Stimulated activated CD4-positive, alpha-beta T cell treated with anti-CD3 and anti-CD28 coated beads, Interleukin-12 subunit alpha, Interleukin-12 subunit beta, amount 100 ng/mL, for 48 hours (primary cell): Measurements from ENCODE around the gene JCAD.
"Not testable (repeated sequence)": the region's sequence is repeated elsewhere in the genome, so short reads cannot be mapped to it uniquely, and the experiment has no call there.

ENCODE experiments used
- DNase-seq, 3 donors: peaks; one replicate each; pipeline ENCODE4 v3.0.0-alpha.2; 2020; ENCODE audit warnings: low read depth in 2 of 3, low spot score in 1 of 3

The JCAD gene

DNA sequence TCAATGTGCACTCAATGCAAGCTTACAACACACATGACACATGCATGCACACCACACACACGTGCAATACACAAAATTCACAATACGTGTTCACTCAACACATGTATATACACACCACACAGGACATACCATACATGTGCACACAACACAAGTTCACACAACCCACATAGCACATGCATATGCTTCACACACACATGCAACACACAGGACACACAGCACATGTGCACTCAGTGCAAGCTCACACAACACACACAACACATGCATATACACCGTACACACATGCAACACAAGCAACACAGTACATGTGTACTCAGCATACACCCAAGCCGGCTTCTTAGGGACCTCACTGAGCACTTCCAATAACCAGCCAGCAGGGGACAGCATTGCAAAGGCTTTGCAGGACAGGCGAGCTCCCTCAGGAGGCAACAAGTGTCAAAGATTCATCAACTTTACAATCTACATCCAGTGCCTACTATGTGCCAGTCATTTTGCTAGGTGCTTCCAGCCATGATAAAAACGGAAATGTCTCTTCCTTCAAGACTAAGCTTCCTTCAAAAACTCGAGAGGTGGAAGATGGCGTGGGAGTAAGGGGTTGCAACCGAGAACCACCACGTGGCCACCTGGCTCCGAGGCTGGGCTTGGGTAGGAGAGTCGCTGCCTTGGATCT, 61.1 kb downstream of the JCAD start:
- DNase-seq = peak; percentile 54 to 80 (median 70)

DNA sequence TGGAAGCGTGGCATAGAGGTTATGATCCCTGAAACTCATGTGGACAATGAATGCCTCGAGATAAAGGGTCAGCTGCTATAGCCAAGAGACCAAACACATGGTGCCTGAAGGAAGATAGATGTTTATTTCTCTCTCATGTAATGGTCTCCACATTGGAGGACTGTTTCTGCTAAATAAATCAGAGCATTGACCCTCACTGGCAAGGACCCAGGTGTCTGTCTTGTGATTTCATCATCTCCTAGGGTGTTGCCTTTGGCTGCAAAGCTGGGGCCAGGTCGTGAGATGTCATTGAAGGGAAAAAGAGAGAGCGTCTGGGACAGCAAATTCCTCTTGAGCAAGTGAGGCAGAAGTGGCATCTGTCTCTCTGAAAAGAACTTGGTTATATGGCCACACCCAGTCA, 64.6 kb downstream of the JCAD start:
- no peak for DNase-seq

DNA sequence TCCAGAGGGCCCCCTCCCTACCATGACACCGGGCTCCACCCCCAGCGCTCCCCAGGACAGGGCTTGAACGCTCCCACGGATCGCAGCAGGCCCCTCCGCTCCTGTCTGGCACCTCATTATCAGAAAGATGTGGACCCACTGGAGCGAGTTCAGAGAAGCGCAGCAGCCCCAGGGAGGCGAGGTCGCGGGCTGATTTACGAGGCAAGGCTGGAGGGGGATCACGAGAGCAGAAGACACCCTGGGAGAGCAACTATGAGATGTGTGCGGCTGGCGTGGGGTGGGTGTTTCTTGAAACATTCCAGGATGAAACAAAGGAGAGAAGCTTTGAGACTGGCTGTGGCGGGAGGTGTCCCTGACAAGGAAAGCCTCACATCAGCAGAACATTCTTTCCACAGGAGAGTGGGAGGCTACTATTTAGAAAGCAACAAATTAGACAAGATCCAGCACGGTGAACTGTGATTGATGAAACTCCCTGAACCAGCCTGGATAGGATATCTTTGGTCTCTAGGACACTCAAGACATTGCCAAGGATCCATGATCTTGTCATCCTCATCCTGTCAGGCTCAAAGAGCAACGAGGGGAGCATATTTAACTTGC, 66.0 kb downstream of the JCAD start:
- DNase-seq = no peak

DNA sequence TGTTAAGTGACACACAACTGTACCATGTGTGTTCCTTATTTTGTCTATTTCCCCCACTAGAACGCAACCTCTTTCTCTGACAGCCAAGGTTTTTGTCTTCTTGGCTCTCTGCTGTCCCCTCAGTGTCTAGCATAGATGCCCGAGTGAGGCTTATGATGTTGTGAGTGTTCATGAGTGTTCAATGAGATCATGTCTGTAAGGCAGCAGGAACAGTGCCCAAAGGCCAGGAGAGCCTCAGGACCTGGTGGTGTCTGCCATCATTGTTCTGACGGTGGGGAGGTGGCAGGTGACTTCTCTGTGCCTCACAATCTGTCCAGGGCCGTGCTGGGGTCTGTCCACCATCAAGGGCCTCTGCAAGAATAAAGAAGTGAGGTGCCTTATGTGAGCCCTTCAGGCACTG, 66.5 kb downstream of the JCAD start:
- no peak for DNase-seq

- DNase-seq = no peak
Observed at GRCh38 chr10:29991382-29991781, 68.0 kb downstream of the JCAD start.

DNA sequence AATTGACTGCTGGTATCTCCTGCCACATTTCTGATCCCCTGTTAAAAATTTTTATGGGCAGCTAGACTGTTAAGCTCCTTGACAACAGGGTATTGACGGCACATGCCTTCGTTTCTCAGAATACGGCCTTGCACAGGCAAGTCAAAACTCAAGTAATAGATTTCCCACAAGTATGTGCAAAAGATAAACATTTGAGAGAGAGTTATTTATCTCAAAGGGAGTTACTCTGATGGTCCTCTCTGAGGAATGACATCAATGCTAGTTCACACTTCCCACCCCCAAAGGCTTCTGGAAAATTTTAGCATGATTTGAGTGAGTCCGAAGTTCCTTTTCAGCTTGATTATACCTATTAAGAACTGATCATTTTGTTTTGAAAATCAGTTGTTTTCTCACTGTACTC, 71.9 kb downstream of the JCAD start:
- no peak for DNase-seq

DNA sequence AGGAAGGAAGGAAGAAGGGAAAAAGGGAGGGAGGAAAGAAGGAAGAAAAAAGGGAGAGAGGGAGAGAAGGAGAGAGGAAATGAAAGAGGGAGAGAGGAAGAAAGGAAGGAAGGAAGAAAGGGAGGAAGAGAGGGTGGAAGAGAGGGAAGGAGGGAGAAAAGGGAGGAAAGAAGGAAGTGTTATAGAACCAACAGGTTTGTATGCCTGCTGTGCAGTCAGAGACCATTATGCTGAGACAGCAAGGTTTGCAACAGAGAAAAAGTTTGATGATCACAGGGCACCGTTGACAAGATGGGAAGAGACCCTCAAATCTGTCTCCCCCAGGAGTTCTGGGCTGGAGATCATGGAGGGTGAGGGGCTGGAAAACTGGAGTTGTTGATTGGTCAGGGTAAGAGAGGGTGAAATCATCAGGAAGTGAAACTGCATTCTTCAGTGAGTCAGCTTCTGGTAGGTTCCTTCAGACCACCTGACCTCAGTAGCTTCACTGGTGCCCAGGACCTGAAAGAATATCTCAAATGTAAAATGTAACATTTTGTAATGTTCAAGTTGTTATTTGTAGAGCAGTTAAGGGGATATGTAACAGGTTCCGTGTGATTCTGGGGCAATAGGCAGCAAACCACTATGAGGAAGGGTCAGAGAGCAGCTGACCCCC, 76.3 kb downstream of the JCAD start:
- no peak for DNase-seq

DNA sequence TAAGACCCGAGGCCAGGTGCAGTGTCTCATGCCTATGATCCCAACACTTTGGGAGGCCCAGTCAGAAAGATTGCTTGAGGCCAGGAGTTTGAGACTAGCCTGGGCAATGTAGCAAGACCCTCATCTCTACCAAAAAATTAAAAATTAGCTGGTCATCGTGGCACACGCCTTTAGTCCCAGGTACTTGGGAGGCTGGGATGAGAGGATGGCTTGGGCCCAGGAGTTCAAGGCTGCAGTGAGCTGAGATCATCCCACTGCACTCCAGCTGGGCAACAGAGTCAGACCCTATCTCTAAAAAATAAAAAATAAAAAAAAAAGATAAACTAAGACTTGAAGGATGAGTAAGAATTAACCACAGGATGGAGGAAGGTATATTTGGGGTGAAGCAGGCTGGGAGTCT, 77.9 kb downstream of the JCAD start:
- DNase-seq = no peak

GRCh38 chr10:29980084-29980483, 79.3 kb downstream of the JCAD start:
- DNase-seq = no peak

GRCh38 chr10:29979421-29979779, 80.0 kb downstream of the JCAD start:
- DNase-seq = not testable (repeated sequence)

DNA sequence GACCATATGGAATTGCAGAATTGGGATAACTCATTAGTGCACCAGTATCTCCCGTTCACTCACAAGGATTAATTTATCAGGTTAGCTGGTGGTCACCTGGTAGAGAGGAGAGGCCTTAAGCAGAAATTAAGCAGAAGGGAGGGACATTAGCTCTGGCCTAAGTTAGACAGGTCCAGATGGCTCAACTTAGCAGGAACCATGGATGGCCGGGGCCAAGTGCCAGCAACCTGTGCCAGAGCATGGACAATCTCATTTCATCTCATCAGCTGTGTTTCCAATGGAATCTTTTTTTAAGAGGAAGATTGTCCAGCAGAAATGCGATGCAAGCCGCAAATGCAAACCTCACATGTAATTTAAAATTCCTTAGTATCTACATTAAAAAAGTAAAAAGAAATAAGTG, 82.2 kb downstream of the JCAD start:
- no peak for DNase-seq

GRCh38 chr10:29976134-29976533, 83.3 kb downstream of the JCAD start:
- DNase-seq = no peak

DNA sequence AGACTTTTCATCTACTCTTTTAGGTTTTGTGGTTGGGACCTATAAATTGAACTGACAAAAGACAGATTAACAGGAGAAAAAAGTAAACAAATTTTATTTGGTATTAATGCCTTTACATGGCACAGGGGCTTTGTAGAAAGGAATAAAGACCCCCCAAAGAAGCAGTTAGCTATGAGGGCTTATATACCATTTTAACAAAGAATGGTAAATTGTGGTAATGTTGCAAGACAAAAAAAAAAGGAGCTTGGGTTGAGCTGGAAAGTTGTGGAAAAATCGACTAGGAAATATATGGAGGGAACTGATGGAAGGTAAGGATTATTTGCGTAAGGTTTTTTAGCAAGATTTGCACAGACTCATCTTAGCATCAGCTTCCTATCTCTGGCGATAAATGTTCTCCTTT, 84.6 kb downstream of the JCAD start:
- no peak for DNase-seq

DNA sequence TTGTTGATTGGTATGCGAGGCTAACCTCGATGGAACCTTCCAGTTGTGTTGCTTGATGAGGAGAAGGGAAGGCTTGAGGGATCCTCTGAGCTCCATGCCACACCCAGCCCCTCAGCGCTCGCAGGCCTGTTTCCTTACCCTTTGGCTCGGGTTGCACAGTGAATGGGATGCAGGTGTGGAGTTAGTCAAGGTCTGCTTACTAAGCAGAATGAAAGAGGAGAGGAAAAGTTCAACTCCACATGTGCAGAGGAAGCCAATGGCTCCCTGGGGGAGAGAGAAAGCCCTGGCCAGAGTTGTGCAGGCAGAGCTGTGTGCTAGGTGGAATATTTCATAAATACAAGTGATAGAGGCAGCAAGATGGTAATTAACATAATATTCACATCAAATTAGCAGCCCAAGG, 85.5 kb downstream of the JCAD start:
- DNase-seq = no peak

- DNase-seq = no peak
Observed at GRCh38 chr10:29970576-29970975, 88.8 kb downstream of the JCAD start.

DNA sequence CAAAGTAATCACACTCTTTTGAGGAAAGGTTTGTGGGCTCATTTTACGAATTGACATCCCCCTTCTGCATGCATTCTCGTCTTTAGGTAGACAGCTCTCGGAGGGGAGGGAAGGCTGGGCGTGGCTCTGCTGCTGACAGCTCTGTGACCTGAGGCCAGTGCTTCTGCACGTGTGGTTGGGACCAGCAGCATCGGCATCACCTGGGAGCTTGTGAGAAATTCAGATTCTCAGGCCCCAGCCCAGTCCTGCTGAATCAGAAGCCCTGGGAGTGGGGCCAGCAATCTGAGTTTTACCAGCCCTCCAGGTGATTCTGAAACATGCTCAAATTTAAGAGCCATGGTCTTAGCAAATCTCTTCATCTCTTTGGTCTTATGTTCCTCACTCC, 89.4 kb downstream of the JCAD start:
- no peak for DNase-seq

- no peak for DNase-seq
Observed at GRCh38 chr10:29969255-29970011, 90.0 kb downstream of the JCAD start.

DNA sequence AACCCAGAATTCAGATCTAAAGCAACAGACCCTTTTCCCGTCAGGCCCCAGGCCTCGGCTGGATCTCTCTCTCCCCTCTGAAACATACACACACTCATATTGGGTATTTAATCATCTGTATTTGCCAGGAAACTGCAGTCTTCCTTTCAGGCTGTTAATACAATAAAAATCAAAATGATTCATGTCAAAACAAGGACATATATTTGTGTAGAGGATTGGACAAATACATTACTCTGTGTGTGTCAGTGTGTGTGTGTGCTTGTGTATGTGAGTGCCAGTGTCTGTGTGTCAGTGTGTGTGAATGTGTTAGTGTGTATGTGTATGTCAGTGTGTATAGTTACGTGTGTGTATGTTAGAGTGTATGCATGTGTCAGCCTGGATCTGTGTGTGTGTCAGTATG, 90.8 kb downstream of the JCAD start:
- no peak for DNase-seq

- DNase-seq = no peak
Observed at GRCh38 chr10:29966269-29966668, 93.1 kb downstream of the JCAD start.
